Peyer's patch (tissue), 4 donors: Measurements from ENCODE around the gene ZBP1. TPM values are rescaled to one million over a fixed set of nuclear protein-coding genes. Genes with fewer than 3 reads are reported as not detected.
A peak's percentile ranks its signal among the peaks of the same experiment; 100 is the strongest.

ENCODE experiments used
- DNase-seq, 3 donors: peaks; one replicate each; pipeline ENCODE4 v3.0.0-alpha.2; 2017 to 2019
- H3K27ac ChIP-seq, 4 donors: fragments of 200-600 bp; sonication (generic); one replicate each; pipeline ENCODE4 v1.5.1; 2016 to 2019
- H3K27me3 ChIP-seq, 2 donors: fragments of 200-600 bp; sonication (generic); one replicate each; pipeline ENCODE4 v1.5.1; 2019
- H3K36me3 ChIP-seq, 3 donors: fragments of 200-600 bp; sonication (generic); one replicate each; pipeline ENCODE4 v1.5.1; 2016 to 2019
- H3K4me1 ChIP-seq, 4 donors: fragments of 200-600 bp; sonication (generic); one replicate each; pipeline ENCODE4 v1.5.1; 2016 to 2019
- H3K4me3 ChIP-seq, 4 donors: fragments of 200-600 bp; sonication (generic); 1 replicate in 3 of 4; 2 replicates in 1 of 4; pipeline ENCODE4 v1.5.1; 2016 to 2019; ENCODE audit warnings: mild to moderate bottlenecking in 1 of 4
- H3K9me3 ChIP-seq, 4 donors: fragments of 200-600 bp; sonication (generic); one replicate each; pipeline ENCODE4 v1.5.1; 2016 to 2019; ENCODE audit warnings: mild to moderate bottlenecking in 1 of 4
- POLR2A ChIP-seq, 2 donors: fragments of 450-650 bp; IDR thresholded peaks; one replicate each; pipeline ENCODE4 v1.5.1; 2017; ENCODE audit warnings: antibody characterized with exemption in 2 of 2, mild to moderate bottlenecking in 2 of 2, moderate library complexity in 2 of 2
- total RNA-seq, 4 donors: library from RNA; depleted of rRNA; stranded (reverse); fragments of >200 nt; gene quantifications; one replicate each; pipeline ENCODE4 v1.1.0, GENCODE V29; 2016
- TF ChIP-seq, protein P1 (sequence below), 6 experiments: fragments of 450-650 bp in 4 of 6; fragments of 200-600 bp in 2 of 6; sonication (generic) in 1 of 6; IDR thresholded peaks; one replicate each; pipeline ENCODE4 v1.5.1; 2017 to 2019; ENCODE audit warnings: antibody characterized with exemption in 6 of 6, mild to moderate bottlenecking in 3 of 6, moderate library complexity in 1 of 6

Gene ZBP1
- total RNA-seq, 4 donors from 2014 or later: 2.3 to 14.0 (median 9.8) TPM; not detected in 1

DNA sequence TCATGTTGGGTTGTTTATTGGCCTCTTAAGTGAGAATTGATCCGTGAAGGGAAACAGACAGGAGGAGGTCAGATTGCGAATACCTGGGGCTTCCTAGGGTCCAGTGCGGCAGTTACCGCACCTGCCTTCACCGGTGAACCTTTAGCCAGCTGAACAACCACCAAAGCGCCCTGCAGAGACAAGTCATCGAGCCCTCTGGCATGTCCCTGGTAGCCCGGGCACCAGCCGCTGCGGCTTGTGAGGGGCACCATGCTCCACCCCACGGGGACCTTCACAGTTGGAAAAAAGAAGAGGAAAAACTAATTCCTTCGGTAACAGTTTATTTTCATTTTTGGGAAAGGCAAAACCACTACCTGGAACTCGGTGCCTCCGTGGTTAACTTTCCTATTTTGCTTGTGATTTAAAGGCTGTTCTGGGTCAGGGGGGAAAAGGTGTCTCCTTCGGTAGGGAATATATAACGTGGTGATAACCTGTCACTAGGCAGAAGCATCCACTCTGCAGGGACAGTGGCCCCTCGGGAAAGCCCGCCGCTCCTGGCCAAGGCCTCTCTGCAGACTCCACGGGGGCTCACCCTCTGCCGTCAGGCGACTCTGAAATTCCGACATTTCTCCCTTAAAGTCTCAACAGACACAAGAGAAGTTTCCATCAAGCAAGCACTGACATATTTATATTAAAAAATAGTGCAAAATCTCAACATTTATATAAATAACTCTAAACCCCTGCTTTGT is 30.7 kb upstream of the ZBP1 start:
- H3K9me3 ChIP-seq: peaks cover 0 to 2% (median 0%) of the 10 kb centered on the region in 4 donors
- H3K27ac ChIP-seq: no peak overlapping the region
- no peak overlapping the region for H3K4me3 ChIP-seq
- H3K36me3 ChIP-seq: peaks cover 0 to 20% (median 0%) of the 10 kb centered on the region in 3 donors
- no peaks in the 10 kb centered on the region for H3K27me3 ChIP-seq
- DNase-seq: peak; percentile 9 to 39 (median 19)
- H3K4me1 ChIP-seq: peaks cover 0 to 5% (median 0%) of the 10 kb centered on the region in 4 donors
- no peak for TF ChIP-seq POLR2A (IDR thresholded peaks at IDR 0.05)
- TF ChIP-seq, protein P1, sequence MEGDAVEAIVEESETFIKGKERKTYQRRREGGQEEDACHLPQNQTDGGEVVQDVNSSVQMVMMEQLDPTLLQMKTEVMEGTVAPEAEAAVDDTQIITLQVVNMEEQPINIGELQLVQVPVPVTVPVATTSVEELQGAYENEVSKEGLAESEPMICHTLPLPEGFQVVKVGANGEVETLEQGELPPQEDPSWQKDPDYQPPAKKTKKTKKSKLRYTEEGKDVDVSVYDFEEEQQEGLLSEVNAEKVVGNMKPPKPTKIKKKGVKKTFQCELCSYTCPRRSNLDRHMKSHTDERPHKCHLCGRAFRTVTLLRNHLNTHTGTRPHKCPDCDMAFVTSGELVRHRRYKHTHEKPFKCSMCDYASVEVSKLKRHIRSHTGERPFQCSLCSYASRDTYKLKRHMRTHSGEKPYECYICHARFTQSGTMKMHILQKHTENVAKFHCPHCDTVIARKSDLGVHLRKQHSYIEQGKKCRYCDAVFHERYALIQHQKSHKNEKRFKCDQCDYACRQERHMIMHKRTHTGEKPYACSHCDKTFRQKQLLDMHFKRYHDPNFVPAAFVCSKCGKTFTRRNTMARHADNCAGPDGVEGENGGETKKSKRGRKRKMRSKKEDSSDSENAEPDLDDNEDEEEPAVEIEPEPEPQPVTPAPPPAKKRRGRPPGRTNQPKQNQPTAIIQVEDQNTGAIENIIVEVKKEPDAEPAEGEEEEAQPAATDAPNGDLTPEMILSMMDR (IDR thresholded peaks at IDR 0.05): no peak

DNA sequence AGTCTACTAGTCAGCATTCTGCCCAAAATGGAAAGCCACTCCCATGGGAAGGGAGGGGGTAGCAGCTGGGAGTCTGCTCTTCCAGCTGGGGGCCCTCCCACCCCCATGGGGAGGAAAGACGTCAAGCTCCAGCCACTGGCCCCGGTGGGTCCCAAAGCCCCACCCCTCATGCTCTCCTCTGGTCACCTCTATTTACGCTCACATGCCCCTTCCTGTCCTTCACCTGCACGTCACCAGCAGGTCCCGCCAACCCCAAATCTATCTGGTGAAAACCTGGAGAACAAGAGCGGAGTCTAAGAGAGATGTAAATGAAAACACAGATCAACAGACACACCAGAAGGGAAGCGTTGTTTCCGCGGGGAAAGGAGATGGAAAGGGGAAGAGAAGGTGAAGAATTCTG is 30.0 kb upstream of the ZBP1 start:
- Histone ChIP-seq H3K4me1 (peaks cover 0 to 5% (median 0%) of the 10 kb centered on the region in 4 donors), H3K36me3 (peaks cover 0 to 20% (median 0%) of the 10 kb centered on the region in 3 donors), H3K4me3 (no peak overlapping the region), H3K27ac (no peak overlapping the region), H3K27me3 (no peaks in the 10 kb centered on the region), H3K9me3 (peaks cover 0 to 4% (median 0%) of the 10 kb centered on the region in 4 donors)
- DNase-seq: peak in 1 of 3 donors; percentile 6
- TF ChIP-seq, protein P1 (IDR thresholded peaks at IDR 0.05): no peak
- no peak for TF ChIP-seq POLR2A (IDR thresholded peaks at IDR 0.05)

DNA sequence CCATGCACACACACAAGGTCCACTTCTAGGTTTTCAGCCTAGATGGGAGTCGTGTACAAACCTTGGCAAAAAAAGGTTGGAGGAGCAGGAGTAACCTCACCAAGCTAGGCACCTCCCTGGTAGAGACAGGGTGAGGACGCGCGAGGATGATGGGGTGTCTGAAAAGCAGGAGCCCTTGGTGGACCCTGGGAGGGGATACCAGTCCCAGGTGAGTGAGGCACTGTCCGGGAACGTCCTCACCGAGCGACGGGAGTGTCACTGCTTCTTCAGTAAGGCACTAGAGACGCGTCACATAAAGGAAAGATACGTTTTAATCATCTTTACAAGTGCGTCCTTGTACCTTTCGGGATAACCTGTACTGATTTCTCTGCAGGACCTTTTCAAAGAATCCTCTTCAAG is 29.4 kb upstream of the ZBP1 start:
- no peaks in the 10 kb centered on the region for H3K27me3 ChIP-seq
- TF ChIP-seq POLR2A (IDR thresholded peaks at IDR 0.05): no peak
- TF ChIP-seq, protein P1 (IDR thresholded peaks at IDR 0.05): no peak
- H3K4me1 ChIP-seq: peaks cover 0 to 4% (median 0%) of the 10 kb centered on the region in 4 donors
- DNase-seq: peak in 1 of 3 donors; percentile 7
- H3K36me3 ChIP-seq: peaks cover 0 to 20% (median 0%) of the 10 kb centered on the region in 3 donors
- no peak overlapping the region for H3K27ac ChIP-seq
- peaks cover 0 to 4% (median 0%) of the 10 kb centered on the region in 4 donors for H3K9me3 ChIP-seq
- no peak overlapping the region for H3K4me3 ChIP-seq

DNA sequence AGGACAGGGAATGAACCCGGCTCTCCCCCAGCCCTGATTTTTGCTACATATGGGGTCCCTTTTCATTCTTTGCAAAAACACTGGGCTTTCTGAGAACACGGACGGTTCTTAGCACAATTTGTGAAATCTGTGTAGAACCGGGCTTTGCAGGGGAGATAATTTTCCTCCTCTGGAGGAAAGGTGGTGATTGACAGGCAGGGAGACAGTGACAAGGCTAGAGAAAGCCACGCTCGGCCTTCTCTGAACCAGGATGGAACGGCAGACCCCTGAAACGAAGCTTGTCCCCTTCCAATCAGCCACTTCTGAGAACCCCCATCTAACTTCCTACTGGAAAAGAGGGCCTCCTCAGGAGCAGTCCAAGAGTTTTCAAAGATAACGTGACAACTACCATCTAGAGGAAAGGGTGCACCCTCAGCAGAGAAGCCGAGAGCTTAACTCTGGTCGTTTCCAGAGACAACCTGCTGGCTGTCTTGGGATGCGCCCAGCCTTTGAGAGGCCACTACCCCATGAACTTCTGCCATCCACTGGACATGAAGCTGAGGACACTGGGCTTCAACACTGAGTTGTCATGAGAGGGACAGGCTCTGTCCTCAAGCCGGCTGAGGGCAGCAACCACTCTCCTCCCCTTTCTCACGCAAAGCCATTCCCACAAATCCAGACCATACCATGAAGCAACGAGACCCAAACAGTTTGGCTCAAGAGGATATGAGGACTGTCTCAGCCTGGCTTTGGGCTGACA is 28.8 kb upstream of the ZBP1 start:
- Histone ChIP-seq H3K9me3 (peaks cover 0 to 4% (median 0%) of the 10 kb centered on the region in 4 donors), H3K4me3 (no peak overlapping the region), H3K27me3 (no peaks in the 10 kb centered on the region), H3K27ac (no peak overlapping the region), H3K36me3 (peaks cover 0 to 20% (median 0%) of the 10 kb centered on the region in 3 donors), H3K4me1 (no peaks in the 10 kb centered on the region)
- DNase-seq: peak in 1 of 3 donors; percentile 7
- TF ChIP-seq, protein P1 (IDR thresholded peaks at IDR 0.05): no peak
- no peak for TF ChIP-seq POLR2A (IDR thresholded peaks at IDR 0.05)

DNA sequence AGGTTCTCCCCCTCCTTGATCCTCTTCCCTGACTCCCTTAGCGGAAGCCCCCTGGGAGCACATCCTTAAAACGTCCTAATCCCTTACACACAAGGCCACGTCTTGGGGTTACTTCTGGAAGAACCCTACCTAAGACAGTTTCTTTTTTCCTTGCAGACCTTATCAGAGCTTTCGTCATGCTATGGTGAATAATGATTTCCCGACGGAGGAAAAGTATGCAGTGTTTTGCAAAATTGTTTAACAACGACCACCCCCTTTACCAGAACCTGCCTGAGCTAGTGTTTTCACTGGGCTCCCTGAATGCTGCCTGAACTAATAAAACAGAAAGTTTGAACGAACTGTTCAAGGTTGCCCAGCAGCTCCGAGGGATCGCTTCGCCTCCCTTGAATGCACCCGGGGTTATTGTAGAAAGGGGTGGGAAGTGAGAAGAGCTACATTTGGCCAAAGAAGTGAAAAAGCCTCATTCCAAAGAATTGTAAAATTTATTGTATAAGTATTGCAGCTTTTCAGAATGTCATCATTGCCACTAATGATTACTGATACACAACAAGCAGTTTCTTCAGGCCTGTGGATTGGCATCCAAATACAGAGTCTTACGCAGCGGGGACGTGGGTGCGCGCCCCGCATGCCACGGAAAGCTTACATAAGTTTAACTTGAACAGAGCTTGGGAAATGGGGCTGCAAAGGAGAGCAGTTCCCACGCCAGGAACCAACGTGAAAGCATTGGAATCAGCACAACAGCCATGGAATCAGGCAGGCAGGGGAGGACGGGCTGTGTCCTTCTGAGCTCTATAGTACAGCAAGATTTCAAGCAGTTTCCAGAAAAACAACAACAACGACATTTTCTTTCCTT is 27.9 kb upstream of the ZBP1 start:
- H3K9me3 ChIP-seq: peaks cover 0 to 4% (median 0%) of the 10 kb centered on the region in 4 donors
- H3K36me3 ChIP-seq: peaks cover 0 to 20% (median 0%) of the 10 kb centered on the region in 3 donors
- peak in 1 of 3 donors; percentile 13 for DNase-seq
- H3K4me3 ChIP-seq: no peak overlapping the region
- no peaks in the 10 kb centered on the region for H3K27me3 ChIP-seq
- no peak for TF ChIP-seq POLR2A (IDR thresholded peaks at IDR 0.05)
- TF ChIP-seq, protein P1 (IDR thresholded peaks at IDR 0.05): no peak
- H3K27ac ChIP-seq: no peak overlapping the region
- H3K4me1 ChIP-seq: no peaks in the 10 kb centered on the region
